GM12891 (cell line): Measurements from ENCODE around the gene MAPK4.

Experiments
- PAX5 ChIP-seq: IDR thresholded peaks from 2 replicates; pipeline ENCODE4 v1.6.1; 2011; ENCODE audit warnings: low read length, moderate library complexity, mild to moderate bottlenecking; ENCODE audit not compliant: insufficient read depth, severe bottlenecking
- POLR2A ChIP-seq: IDR thresholded peaks from 2 replicates; pipeline ENCODE4 v1.6.1; 2011; ENCODE audit warnings: low read depth, low read length, control low read depth
- POLR2AphosphoS5 ChIP-seq: IDR thresholded peaks from 2 replicates; pipeline ENCODE4 v1.6.1; 2011; ENCODE audit warnings: low read depth, low read length, control low read depth
- TAF1 ChIP-seq: IDR thresholded peaks from 2 replicates; pipeline ENCODE4 v1.6.1; 2011; ENCODE audit warnings: low read depth, low read length, control low read depth

DNA sequence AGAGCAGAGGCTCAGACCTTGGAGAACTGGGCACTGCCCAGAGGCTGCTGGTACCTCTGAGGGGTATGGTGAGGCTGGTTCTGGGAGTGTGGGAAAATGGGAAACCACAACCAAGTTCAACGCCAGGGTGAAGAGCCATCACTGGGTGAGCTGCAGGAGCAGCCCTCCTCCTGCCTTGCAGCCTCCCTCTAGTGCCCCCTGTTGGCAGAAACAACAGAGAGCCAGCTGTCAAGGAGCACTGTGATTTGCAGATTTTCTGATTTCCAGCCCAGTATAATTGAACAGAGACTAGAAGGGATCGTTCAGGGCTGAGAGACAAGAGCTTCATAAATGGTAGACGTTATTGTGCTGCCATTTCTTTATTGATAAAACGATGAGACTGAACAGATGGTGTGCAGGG, 50.5 kb downstream of the MAPK4 start:
- TF ChIP-seq POLR2AphosphoS5 (no peak), POLR2A (no peak), TAF1 (no peak), PAX5 (no peak)
